Esophagus (tissue), 2 donors: ENCODE results near the gene SMIM22. TPM values are rescaled to one million over a fixed set of nuclear protein-coding genes. Genes with fewer than 3 reads are reported as not detected.
A peak's percentile ranks its signal among the peaks of the same experiment; 100 is the strongest.

Source experiments
- H3K27ac ChIP-seq, 2 donors: one replicate each; pipeline ENCODE4 v1.5.1; 2013; ENCODE audit warnings: low read depth in 2 of 2, mild to moderate bottlenecking in 2 of 2, inconsistent platforms in 1 of 2, low read length in 1 of 2, moderate library complexity in 1 of 2
- H3K27me3 ChIP-seq, 2 donors: one replicate each; pipeline ENCODE4 v1.6.1; 2013; ENCODE audit warnings: low read length in 2 of 2, control low read depth in 1 of 2, mild to moderate bottlenecking in 1 of 2; ENCODE audit not compliant: insufficient read depth in 2 of 2, control insufficient read depth in 1 of 2
- H3K36me3 ChIP-seq, 2 donors: one replicate each; pipeline ENCODE4 v1.6.1; 2013; ENCODE audit warnings: low read length in 1 of 2; ENCODE audit not compliant: control insufficient read depth in 2 of 2, insufficient read depth in 2 of 2
- H3K4me1 ChIP-seq, 2 donors: one replicate each; pipeline ENCODE4 v1.6.1; 2013; ENCODE audit warnings: low read length in 1 of 2; ENCODE audit not compliant: control insufficient read depth in 2 of 2, insufficient read depth in 2 of 2
- H3K4me3 ChIP-seq, 2 donors: one replicate each; pipeline ENCODE4 v1.5.1; 2013; ENCODE audit warnings: low read length in 2 of 2, mild to moderate bottlenecking in 2 of 2, low read depth in 1 of 2, moderate library complexity in 1 of 2
- H3K9me3 ChIP-seq, 2 donors: one replicate each; pipeline ENCODE4 v1.6.1; 2013; ENCODE audit warnings: mild to moderate bottlenecking in 2 of 2, low read depth in 1 of 2, low read length in 1 of 2, moderate library complexity in 1 of 2; ENCODE audit not compliant: control insufficient read depth in 2 of 2, insufficient read depth in 1 of 2
- WGBS, 2 donors: extraction: QIAGEN DNeasy Blood & Tissue Kit; methylation state at CpG; one replicate each; pipeline ENCODE4 v1.1.7; 2013; 5-methylcytosine and 5-hydroxymethylcytosine counted together
- polyA plus RNA-seq, 2 donors: library from polyadenylated mRNA; stranded (reverse); fragments of 200-250 nt; gene quantifications; one replicate each; pipeline ENCODE4 v1.2.3, GENCODE V29; 2013
- donor health status: healthy with polysubstance abuse.
- donor health status: Bipolar disorder and iron deficiency.

SMIM22 gene
- polyA plus RNA-seq, 2 donors, result 20.1 to 28.6 TPM

DNA sequence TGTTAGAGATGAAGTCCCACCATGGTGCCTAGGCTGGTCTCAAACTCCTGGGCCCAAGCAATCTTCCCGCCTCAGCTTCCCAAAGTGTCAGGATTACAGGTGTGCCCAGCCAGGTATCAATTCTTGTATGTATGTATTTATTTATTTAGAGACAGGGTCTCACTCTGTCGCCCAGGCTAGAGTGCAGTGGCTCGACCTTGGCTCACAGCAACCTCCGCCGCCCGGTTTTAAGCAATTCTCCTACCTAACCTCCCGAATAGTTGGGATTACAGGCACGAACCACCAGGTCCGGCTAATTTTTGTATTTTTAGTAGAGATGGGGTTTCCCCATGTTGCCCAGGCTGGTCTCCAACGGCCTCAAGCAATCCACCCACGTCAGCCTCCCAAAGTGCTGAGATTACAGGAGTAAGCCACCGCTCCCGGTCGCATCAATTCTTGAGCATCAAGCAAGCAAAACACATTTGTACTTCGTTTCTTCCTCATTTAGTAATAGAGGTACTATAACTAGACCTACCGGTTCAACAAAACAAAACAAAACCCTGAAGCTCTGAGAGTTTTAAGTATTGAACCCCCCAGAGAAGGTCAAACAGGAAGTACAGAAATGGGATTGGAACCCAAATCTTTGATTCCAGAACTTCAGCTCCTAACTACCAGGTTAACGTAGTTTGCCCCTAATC, 27.2 kb upstream of the SMIM22 start:
- Histone ChIP-seq H3K4me3 (peak overlapping the region; percentile 52 to 59), H3K27ac (peak overlapping the region; percentile 95 to 96), H3K27me3 (no peaks in the 10 kb centered on the region), H3K36me3 (peaks cover 3 to 11% of the 10 kb centered on the region in 2 donors), H3K4me1 (peaks cover 3 to 8% of the 10 kb centered on the region in 2 donors), H3K9me3 (no peaks in the 10 kb centered on the region)
- 28 to 35% methylated on average over 17 of the region's 17 CpGs for WGBS, 2 donors

DNA sequence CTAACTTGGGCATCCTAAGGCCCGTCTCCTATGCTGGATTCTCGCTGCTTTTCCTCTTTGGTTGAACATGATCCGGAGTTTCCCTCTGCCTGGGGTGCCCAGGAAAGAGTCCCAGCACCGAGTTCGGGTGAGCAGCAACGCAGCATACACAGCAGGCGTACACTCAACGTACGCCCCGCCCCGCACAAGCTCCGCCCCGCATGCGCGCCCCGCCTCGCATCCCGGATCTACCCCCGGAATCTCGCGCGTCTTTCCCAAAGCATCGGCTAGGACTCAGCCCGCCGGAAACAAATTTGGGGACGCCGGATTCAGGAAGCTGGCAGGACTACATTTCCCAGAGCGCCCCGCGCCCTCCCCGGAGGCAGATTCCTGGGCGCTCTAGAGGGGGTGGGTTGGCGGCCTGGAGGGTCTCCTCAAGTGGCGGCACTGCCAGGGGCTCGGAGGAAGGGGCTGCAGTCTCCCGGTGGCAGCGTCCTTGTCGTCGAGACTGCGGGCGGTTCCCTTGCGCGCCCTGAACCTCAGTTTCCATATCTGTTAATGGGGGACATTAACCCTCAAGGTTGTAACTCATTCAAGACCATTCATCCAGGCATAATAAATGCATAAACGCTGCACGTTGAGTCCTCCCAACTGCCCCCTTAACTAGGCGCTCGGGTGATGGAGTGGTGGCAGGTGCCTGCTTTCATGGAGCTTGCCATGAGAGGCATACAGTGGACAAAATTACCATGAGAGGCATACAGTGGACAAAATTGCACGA, 26.4 kb upstream of the SMIM22 start:
- H3K27ac ChIP-seq, result peak overlapping the region; percentile 95 to 96
- no peaks in the 10 kb centered on the region for H3K9me3 ChIP-seq
- H3K36me3 ChIP-seq, result peaks cover 2 to 7% of the 10 kb centered on the region in 2 donors
- 4 to 5% methylated on average over 47 to 48 of the region's 48 CpGs for WGBS, 2 donors
- peak overlapping the region; percentile 52 to 59 for H3K4me3 ChIP-seq
- H3K4me1 ChIP-seq, result peaks cover 3 to 8% of the 10 kb centered on the region in 2 donors
- no peaks in the 10 kb centered on the region for H3K27me3 ChIP-seq

DNA sequence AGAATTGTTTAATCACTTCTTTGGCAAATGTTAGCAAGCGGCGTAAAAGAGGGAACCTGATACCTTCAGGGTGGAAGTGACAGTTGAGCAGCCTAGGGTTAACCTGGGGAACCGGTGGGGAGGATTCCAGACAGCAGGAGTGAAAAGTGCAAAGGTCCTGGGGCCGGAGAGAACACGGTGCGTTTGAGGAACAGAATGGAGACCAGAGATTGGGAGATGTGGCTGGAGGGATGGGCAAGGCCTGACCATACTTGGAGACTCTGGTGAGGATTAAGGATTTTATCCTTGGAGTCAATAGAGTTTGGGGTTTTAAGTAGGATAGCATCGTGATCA, 25.9 kb upstream of the SMIM22 start:
- H3K36me3 ChIP-seq, result peaks cover 0 to 3% of the 10 kb centered on the region in 2 donors
- H3K27ac ChIP-seq, result no peak overlapping the region
- H3K27me3 ChIP-seq, result no peaks in the 10 kb centered on the region
- H3K4me3 ChIP-seq, result peak overlapping the region in 1 of 2 donors; percentile 59
- H3K4me1 ChIP-seq, result peaks cover 3 to 8% of the 10 kb centered on the region in 2 donors
- H3K9me3 ChIP-seq, result no peaks in the 10 kb centered on the region
- 56% methylated on average over 7 of the region's 7 CpGs for WGBS, 2 donors

DNA sequence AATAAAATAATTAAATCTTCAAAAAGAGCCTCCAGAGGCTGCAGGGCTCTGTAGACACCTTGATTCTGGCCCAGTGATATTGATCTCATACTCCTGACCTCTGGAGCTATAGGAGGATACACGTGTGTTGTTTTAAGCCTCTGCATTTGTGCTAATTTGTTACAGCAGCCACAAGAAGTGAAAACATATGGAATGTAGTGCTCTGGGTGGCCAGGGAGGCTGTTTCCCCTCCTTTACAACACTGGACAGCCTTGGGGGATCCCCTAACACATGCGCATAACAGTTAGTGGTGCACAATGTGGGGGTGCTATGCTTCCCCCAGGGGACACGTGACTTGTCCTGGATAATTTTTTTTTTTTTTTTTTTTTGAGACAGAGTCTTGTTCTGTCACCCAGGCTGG, 23.5 kb upstream of the SMIM22 start:
- Histone ChIP-seq H3K36me3 (no peaks in the 10 kb centered on the region), H3K9me3 (no peaks in the 10 kb centered on the region), H3K27me3 (no peaks in the 10 kb centered on the region), H3K4me1 (peaks cover 0 to 3% of the 10 kb centered on the region in 2 donors), H3K27ac (no peak overlapping the region), H3K4me3 (no peak overlapping the region)
- WGBS, 2 donors, result 61 to 69% methylated on average over 3 of the region's 3 CpGs

DNA sequence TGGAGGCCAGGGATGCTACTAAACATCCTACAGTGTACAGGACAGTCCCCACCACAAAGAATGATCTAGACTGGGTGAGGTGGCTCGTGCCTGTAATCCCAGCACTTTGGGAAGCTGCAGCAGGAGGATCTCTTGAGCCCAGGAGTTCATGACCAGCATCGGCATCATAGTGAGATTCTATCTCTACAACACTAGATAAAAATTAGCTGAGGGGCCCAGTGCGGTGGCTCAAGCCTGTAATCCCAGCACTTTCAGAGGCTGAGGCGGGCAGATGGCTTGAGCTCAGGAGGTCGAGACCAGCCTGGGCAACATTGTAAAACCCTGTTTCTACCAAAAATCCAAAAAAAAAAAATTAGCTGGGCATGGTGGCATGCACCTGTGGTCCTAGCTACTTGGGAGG, 22.8 kb upstream of the SMIM22 start:
- no peaks in the 10 kb centered on the region for H3K36me3 ChIP-seq
- 86% methylated on average over 5 of the region's 5 CpGs for WGBS, 2 donors
- H3K4me1 ChIP-seq, result peaks cover 0 to 3% of the 10 kb centered on the region in 2 donors
- no peak overlapping the region for H3K27ac ChIP-seq
- no peaks in the 10 kb centered on the region for H3K27me3 ChIP-seq
- H3K4me3 ChIP-seq, result no peak overlapping the region
- H3K9me3 ChIP-seq, result no peaks in the 10 kb centered on the region

DNA sequence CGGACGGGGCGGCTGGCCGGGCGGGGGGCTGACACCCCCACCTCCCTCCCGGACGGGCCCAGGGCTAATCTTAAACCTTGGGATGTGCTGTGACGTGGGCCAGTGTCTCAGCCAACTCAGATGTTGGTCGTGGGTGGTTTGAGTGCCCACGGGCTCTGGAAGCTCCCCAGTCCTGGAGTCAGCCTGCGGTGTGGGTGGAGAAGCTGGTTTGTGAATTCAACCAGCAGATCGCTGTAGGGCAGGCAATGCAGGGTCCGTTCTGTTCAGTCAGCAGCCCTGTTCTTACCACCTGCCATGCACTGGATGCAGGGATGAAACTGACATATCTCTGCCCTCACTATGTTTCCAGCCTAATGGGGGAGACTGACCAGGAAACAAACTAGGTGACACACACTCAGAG, 20.2 kb upstream of the SMIM22 start:
- no peaks in the 10 kb centered on the region for H3K27me3 ChIP-seq
- H3K9me3 ChIP-seq, result no peaks in the 10 kb centered on the region
- WGBS, 2 donors, result 61 to 78% methylated on average over 10 to 13 of the region's 13 CpGs
- H3K27ac ChIP-seq, result no peak overlapping the region
- no peaks in the 10 kb centered on the region for H3K4me1 ChIP-seq
- no peak overlapping the region for H3K4me3 ChIP-seq
- H3K36me3 ChIP-seq, result no peaks in the 10 kb centered on the region

DNA sequence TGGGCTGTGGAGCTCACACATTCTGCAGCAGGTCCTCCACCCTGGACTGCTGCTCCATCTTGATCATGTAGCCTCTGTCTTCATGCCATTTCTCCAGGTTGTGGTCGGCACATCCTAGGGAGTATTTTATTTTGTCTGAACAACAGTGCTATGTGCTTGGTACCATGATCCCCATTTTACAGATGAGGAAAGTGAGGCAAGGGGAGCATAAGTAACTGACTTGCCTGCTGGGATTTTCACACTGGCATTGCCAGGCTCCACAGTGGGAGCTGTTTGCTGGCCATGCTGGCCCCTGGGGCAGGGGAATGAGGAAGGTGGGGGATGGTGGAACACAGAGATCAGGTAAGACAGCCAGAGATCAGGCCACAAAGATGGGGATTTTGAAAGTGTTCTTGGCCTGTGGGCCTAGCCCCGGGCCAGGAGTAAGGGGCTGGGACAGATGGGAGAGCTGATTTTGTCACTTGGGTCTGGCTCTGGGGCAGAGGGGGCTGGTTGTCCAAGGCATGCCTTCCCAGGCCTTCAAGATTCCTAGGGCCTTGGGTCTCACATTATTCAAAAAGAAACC, 18.9 kb upstream of the SMIM22 start:
- WGBS, 2 donors, result 92 to 96% methylated on average over 2 of the region's 2 CpGs
- Histone ChIP-seq H3K27ac (no peak overlapping the region), H3K4me3 (no peak overlapping the region), H3K36me3 (no peaks in the 10 kb centered on the region), H3K9me3 (no peaks in the 10 kb centered on the region), H3K4me1 (no peaks in the 10 kb centered on the region), H3K27me3 (no peaks in the 10 kb centered on the region)

DNA sequence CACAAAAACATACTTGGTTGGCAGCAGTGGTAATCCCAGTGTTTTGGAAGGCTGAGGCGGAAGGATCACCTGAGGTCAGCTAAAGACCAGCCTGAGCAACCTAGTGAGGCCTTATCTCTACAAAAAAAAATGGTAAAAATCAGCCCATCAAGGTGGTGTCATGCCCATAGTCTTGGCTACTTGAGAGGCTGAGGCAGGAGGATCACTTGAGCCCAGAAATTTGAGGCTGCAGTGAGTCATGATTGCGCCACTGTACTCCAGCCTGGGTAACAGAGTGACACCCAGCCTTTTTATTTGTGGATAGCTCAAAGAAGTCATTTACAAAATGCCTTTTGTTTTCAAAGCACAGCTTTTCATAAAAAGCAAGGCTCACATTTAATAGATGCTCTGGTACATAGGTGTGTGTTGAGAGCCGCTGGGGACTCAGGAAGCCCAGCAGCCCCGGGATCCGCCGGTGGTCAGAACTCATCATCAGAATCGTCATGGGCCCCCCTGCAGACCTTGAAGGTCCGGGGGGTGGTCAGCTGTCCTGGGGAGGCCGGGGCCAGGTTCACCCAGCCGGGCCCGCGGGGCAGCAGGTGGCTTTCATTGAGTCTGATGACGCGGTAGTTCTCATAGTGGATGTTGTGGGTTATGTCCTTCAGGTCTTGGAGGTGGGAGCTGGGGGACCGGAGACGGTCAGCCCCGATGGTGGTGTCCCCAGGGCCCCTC, 17.7 kb upstream of the SMIM22 start:
- Histone ChIP-seq H3K27ac (no peak overlapping the region), H3K36me3 (no peaks in the 10 kb centered on the region), H3K27me3 (no peaks in the 10 kb centered on the region), H3K4me1 (no peaks in the 10 kb centered on the region), H3K4me3 (no peak overlapping the region), H3K9me3 (no peaks in the 10 kb centered on the region)
- 85 to 86% methylated on average over 17 of the region's 17 CpGs for WGBS, 2 donors

DNA sequence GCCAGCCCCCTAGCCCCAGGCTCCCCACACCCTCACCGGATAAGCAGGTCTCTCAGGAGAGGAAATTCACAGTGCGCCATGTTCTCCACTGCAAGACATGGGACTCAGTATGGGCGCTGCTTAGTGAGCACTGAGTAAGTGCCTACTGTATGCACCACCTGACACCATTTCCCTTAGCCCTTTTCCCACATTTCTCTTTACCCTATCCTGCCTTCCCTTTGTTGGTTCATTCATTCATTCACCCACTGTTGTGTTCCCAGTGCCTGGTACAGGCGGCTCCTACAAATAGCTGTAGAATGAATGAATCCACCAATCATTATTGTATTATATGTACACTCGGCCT, 17.1 kb upstream of the SMIM22 start:
- no peaks in the 10 kb centered on the region for H3K4me1 ChIP-seq
- no peaks in the 10 kb centered on the region for H3K36me3 ChIP-seq
- H3K9me3 ChIP-seq, result no peaks in the 10 kb centered on the region
- 88 to 90% methylated on average over 5 of the region's 5 CpGs for WGBS, 2 donors
- H3K4me3 ChIP-seq, result no peak overlapping the region
- no peaks in the 10 kb centered on the region for H3K27me3 ChIP-seq
- no peak overlapping the region for H3K27ac ChIP-seq
